MG63 (cell line): ENCODE data around the gene GNAQ. TPM values are rescaled to one million over a fixed set of nuclear protein-coding genes. Genes with fewer than 3 reads are reported as not detected.
A peak's percentile ranks its signal among the peaks of the same experiment; 100 is the strongest.

Experiments
- DNase-seq: peaks from one replicate; pipeline ENCODE4 v3.0.0-alpha.2; 2020
- H3K27me3 ChIP-seq: fragments of 250-450 bp; sonication (Bioruptor Pico); 2 replicates; pipeline ENCODE4 v1.5.1; 2020; ENCODE audit warnings: mild to moderate bottlenecking, moderate library complexity
- H3K36me3 ChIP-seq: fragments of 250-450 bp; sonication (Bioruptor Pico); 2 replicates; pipeline ENCODE4 v1.5.1; 2020; ENCODE audit warnings: mild to moderate bottlenecking, moderate library complexity
- H3K4me3 ChIP-seq: fragments of 250-450 bp; sonication (Bioruptor Pico); 2 replicates; pipeline ENCODE4 v1.5.1; 2020; ENCODE audit warnings: mild to moderate bottlenecking, moderate library complexity
- H3K9me3 ChIP-seq: fragments of 250-450 bp; sonication (Bioruptor Pico); 2 replicates; pipeline ENCODE4 v1.5.1; 2020; ENCODE audit warnings: mild to moderate bottlenecking, moderate library complexity
- total RNA-seq: library from RNA; depleted of rRNA; stranded (reverse); fragments of >200 nt; shearing (Covaris generic); gene quantifications from 2 replicates; pipeline ENCODE4 v1.2.3, GENCODE V29; 2014; ENCODE audit warnings: low replicate concordance

The GNAQ gene
- total RNA-seq, 1 experiment from 2014 or later: 20.2 TPM

DNA sequence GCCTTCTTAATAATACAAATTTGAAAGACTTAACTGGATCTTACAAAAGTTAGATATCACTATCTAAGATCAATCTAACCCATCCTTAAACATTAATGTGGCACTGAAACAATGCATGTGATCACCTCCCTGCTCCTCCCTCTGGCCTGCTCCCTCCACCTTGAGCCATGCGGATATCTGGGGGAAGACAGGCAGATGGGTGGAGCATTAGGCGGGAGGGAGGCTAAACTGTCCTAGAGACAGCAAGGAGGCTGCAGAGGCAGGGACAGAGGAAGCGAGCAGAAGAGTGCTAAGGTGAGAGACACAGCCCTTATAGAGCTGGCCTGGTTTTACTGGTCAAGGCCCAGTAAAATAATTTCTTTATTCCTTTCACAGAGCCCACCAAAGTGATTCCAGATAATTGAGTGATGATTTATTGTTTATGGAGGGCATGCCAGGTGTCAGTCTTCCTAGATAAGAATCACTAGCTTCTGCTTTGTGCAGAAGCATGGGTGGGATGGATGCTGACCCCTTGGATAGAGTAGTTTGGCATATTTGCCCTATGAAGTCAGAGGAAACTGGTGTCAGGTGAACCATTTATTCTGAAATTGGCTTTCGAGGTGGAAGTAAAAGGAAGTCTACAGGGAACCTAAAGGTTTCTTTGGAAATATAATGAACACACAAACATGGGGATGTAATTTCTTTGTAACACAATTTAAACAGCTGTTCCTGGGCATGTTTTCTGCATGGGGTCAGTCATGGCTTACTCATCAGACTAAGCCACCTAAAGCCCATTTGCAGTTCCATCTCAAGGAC is 188.3 kb downstream of the GNAQ start:
- Histone ChIP-seq H3K27me3 (no peaks in the 10 kb centered on the region), H3K9me3 (no peaks in the 10 kb centered on the region), H3K36me3 (no peaks in the 10 kb centered on the region), H3K4me3 (no peak overlapping the region)
- DNase-seq: no peak

DNA sequence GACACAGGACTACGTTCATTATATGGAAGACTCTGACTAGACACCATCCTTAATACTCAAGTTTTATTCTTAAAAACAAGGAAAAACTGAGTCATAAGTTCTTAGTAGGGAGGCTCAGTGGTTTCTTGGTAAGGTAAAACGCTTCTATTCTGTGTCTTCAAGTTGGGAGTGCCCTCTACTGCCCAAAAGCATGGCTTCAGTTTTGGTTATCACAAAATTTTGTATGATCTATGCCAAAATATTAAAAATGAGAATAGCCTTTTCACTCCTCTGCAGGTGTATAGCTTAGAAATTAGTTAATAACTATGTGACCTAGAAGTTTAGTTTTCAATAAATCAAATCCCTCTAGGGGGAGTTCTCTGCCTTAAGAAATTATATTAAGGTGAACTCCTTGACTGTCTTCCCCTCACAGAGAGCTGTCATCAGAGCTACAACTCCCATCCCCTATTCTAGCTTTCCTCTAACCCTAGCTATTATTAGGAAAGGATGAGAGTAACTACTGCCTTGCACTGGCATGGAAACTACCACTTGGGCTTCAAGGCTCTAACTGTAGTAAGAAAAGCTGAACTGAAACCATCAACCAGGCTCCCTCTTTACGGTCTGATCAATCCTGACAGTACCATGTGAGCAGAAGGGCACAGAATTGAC is 189.7 kb downstream of the GNAQ start:
- no peaks in the 10 kb centered on the region for H3K27me3 ChIP-seq
- no peak for DNase-seq
- H3K36me3 ChIP-seq: no peaks in the 10 kb centered on the region
- H3K9me3 ChIP-seq: no peaks in the 10 kb centered on the region
- no peak overlapping the region for H3K4me3 ChIP-seq

DNA sequence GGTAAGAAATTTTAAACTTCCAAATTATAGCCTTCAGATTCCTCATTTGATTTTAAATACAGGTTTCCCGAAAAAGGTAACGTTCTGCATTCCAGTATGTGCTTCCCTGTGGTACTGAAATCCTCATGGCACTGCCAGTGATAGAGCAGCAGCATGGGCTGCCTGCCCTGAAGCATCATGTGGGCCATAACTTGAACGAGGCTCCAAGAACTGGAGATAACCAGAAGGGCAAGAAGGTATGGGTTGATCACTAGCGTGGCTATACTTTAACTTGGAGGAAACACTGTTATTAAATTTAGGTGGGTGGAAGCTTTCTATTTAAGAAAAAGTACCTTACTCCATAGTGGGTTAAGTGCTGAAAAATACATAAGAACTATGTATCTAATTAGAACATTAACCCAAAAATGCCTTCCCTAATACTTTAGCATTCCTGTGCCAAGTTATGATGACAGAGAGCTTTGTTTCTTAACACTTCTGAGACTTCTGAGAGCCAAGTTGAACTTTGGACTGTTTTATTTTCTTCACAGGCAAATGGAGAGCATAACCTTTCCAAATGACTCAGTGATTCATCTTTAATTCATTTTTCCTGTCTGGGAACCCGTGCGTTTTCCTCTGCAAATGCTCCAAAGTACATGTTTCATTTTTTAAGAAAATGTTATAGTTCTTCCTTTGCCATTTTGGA is 192.0 kb downstream of the GNAQ start:
- H3K27me3 ChIP-seq: no peaks in the 10 kb centered on the region
- DNase-seq: peak; percentile 18
- no peak overlapping the region for H3K4me3 ChIP-seq

DNA sequence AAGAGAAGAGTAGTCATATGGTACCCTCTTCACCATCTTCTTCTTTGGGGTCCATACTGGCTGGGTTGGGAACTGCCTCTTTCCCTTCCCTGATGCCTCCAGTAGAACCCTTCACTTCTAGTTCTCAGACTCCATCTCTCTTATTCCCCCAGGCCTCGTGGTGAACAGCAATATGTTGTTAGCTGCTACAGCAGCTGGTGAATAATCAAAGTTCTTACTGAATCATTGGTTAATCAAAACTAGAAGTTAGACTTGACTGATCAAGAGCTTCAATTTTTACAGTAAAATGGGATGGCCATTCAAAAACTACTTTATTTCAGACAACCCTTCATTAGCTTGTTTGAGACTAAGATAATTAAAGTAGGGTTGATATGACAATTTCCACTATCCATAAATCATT is 192.6 kb downstream of the GNAQ start:
- Histone ChIP-seq H3K36me3 (no peaks in the 10 kb centered on the region), H3K4me3 (no peak overlapping the region), H3K27me3 (no peaks in the 10 kb centered on the region), H3K9me3 (no peaks in the 10 kb centered on the region)
- no peak for DNase-seq

More for the DNA sequence above, 192.0 kb downstream of the GNAQ start:
- H3K9me3 ChIP-seq: no peaks in the 10 kb centered on the region
- no peaks in the 10 kb centered on the region for H3K36me3 ChIP-seq

DNA sequence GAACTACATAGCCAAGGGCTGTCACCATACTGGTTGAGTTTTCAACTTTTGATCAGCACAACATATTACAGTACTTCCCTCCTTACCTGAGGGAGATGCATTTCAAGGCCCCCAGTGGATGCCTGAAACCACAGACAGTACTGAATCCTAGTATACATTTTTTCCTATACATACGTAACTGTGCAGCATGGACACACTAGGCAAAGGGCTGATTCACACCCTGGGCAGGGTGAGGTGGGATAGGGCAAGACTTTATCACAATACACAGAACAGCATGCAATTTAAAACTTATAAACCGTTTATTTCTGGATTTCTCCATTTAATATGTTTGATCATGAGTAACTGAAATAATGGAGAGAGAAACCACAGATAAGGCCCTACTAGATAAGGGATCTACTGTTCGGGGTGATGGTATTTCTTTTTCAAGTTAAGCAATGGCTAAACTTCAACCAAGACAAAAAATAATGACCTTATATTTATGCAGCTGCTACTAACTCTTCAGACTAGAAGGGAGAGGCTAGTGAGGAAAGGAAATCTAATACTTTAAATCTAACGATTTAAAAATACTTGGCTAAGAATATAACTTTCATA is 196.6 kb downstream of the GNAQ start:
- H3K9me3 ChIP-seq: no peaks in the 10 kb centered on the region
- no peak for DNase-seq
- no peaks in the 10 kb centered on the region for H3K27me3 ChIP-seq

DNA sequence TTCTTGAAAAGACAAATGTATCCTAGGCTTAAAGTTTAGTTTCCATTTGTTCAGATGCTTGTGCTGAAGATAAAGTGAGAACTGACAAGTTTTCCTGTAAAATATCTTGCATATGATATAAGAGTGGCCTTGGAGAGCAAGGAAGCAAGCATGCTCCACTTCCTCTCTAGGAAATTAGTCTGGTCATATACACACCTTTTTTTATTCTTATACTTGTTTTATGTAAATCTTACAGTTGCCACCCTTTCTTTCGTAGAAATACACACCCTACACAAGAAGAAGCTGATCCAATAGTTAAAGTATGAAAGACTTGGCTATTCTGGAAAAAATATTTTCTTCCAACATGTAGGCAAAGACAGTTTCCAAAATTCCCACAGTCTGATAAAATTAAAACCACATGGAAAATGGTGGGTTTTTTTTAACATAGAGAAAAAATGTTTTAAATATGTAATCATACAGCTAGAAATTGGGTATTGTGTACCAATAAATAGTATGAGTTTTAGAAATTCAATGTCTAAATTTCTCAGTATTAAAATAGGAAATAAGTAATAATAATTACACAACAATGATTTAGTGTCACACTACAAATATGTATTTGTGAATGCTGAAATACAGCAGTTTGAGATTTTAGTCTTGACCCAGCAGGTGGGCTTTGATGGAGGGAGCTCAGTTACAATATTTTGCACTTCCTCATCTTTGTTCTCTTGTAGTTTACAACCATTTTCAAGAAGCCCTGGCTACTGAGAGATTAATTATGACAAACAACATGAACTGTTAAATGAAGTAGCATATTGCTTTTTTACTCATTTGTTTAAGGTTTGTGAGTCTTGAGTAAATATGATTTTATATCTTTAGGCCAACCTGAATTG is 197.8 kb downstream of the GNAQ start:
- Histone ChIP-seq H3K27me3 (no peaks in the 10 kb centered on the region), H3K9me3 (no peaks in the 10 kb centered on the region), H3K36me3 (no peaks in the 10 kb centered on the region), H3K4me3 (no peak overlapping the region)
- DNase-seq: no peak

More for the DNA sequence above, 196.6 kb downstream of the GNAQ start:
- no peaks in the 10 kb centered on the region for H3K36me3 ChIP-seq
- no peak overlapping the region for H3K4me3 ChIP-seq

DNA sequence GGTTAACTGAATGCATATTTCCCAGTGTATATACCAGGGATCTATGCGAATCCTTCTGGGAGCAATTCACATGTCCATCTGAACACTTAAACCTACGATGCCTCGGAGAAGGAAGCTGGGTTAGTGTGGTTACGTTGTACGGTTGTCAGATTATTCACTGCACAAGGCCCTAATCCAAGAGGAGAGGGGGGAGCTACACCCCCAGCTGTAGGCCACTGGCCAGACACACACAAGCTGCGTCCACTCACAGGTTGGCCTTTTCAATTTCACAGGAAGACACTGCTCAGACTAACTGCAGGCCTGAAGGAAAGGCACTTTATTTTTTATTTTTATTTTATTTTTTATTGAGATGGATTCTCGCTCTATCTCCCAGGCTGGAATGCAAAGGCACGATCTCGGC is 199.0 kb downstream of the GNAQ start:
- Histone ChIP-seq H3K27me3 (no peaks in the 10 kb centered on the region), H3K9me3 (no peaks in the 10 kb centered on the region), H3K4me3 (no peak overlapping the region), H3K36me3 (no peaks in the 10 kb centered on the region)
- no peak for DNase-seq

DNA sequence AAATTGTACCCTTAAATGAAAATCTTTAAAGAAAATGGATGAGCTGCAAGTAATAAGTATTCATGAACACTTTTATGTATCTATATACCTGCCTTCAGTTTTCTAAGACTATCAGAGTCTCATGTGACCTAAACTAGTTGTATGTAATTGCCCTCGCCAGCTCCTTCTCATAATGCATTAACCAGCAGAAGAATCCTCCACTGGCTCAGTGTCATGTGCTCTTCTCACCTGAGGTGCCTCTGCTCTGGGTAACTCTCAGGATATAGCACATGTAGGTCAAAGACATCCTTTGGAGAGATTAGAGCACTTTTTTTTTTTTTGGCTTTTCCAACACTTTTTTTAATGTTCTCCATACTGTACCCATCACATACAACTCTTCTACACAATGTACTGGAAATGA is 199.8 kb downstream of the GNAQ start:
- H3K4me3 ChIP-seq: no peak overlapping the region
- H3K9me3 ChIP-seq: no peaks in the 10 kb centered on the region
- no peaks in the 10 kb centered on the region for H3K27me3 ChIP-seq
- no peak for DNase-seq
- no peaks in the 10 kb centered on the region for H3K36me3 ChIP-seq

DNA sequence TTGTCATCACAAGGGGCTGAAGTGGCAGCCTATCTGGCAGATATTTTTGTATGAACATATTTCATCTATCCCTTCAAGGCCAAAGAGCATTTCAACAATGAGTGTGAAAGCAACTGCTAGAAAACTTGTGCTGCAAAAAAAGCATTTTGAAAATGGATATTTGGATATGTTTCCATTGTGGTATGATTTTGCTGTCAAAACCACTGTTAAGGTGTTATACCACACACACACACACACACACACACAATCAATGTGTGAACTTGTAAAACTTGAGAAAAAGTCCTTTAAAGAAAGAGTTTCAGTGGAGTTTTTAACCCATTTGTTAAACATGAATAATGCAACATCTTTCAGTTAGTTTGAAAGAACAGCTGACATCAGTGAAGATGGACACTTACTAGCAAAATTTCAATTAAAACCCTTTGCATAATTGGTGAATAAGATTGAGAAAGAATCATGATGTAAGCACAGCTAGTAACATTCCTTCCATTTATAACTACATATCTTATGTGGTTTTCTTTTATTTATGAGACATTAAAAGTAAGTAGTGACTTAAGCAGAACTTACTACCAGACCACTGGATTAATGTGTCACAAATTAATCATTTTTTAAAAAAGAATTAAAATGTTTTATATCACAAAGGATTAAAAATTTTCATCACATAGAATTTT is 200.9 kb downstream of the GNAQ start:
- Histone ChIP-seq H3K9me3 (no peaks in the 10 kb centered on the region), H3K36me3 (no peaks in the 10 kb centered on the region), H3K27me3 (no peaks in the 10 kb centered on the region), H3K4me3 (no peak overlapping the region)
- DNase-seq: no peak

DNA sequence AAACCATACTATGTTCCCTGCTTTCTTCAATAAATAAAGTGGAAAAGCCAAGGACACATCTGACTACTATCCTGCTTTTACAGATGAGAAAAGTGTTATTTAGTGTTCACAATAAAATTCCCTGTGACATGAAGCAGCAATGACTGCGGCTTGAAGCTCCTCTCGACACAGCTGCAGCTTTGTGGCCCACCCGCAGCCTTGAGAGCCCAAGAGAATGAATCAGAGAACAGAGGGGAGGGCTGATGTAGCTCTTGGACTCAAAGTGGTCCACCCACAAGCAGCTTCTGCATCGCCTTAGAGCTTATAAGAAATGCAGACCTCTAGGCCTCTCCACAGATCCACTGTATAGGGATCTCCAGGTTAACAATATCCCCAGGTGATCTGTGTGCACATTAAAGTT is 202.2 kb downstream of the GNAQ start:
- DNase-seq: no peak
- no peak overlapping the region for H3K4me3 ChIP-seq
- no peaks in the 10 kb centered on the region for H3K9me3 ChIP-seq
- H3K36me3 ChIP-seq: no peaks in the 10 kb centered on the region
- no peaks in the 10 kb centered on the region for H3K27me3 ChIP-seq

DNA sequence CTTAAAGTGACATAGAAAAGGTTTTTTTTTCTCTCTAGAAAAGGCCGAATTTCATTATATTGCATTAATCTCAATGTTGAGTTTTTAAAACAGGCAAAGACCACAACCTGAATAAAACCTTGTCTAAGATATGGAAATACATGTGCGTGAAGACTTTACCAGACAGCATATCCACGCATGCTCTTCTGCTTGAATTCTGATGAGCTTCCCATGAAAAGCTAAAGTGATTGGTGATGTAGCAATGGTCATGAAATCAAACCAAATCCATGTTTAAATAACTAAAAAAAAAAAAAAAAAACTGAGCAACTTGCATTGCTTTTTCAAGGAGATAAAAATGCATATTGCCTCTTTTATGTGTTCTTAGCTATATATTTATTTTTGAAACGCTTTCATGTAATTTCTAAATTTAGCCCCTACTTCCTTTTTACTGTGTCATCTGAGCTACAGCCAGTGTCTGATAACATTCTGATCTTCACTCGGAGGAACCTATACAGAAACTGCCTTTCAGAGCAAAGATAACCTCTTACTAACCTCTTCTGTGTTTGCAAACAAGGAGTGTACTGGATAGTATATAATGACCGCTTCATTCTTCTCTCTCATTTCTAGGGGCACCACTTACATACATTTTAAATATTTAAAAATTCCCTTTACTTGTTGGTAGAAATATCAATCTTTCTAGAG is 204.4 kb downstream of the GNAQ start:
- Histone ChIP-seq H3K36me3 (no peaks in the 10 kb centered on the region), H3K9me3 (no peaks in the 10 kb centered on the region), H3K4me3 (no peak overlapping the region), H3K27me3 (no peaks in the 10 kb centered on the region)
- DNase-seq: no peak

DNA sequence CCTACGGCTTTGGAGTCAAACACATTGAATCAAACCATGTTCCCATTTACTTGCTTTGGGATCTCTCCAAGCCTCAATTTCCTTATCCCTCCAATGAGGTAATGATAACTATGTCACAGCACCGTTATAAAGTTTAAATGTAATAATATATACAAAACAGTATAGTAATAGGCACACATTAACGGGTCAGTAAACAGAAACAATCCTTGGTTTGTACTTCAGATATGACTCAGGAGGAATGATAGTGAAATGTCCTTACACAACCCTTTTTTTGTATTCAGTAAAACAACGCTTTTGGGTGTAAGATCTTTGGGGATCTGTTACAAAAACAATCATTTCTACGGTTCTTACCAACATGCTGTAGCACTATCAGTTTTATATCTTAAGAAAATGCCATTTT is 205.0 kb downstream of the GNAQ start:
- Histone ChIP-seq H3K27me3 (no peaks in the 10 kb centered on the region), H3K4me3 (no peak overlapping the region), H3K9me3 (no peaks in the 10 kb centered on the region), H3K36me3 (no peaks in the 10 kb centered on the region)
- DNase-seq: no peak

DNA sequence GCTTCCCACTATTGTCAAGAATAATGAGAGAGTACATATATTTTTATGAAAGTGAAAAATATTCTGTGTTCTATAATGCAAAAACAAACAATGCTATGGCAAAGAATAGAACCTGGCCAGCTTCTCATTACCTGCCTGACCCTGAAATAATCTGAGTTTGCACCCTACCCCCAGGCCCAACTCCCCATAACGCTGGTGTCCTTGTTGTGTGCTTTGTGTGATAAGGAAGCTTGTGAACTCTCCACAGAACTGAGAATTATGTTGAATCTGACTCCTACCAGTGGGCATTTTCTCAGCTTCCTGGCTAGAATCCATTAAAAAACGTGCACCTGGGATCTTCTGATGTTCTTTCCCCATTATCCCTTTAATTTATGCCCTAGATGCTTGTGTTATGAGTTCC is 205.5 kb downstream of the GNAQ start:
- H3K36me3 ChIP-seq: no peaks in the 10 kb centered on the region
- no peak for DNase-seq
- no peak overlapping the region for H3K4me3 ChIP-seq
- H3K27me3 ChIP-seq: no peaks in the 10 kb centered on the region
- no peaks in the 10 kb centered on the region for H3K9me3 ChIP-seq

DNA sequence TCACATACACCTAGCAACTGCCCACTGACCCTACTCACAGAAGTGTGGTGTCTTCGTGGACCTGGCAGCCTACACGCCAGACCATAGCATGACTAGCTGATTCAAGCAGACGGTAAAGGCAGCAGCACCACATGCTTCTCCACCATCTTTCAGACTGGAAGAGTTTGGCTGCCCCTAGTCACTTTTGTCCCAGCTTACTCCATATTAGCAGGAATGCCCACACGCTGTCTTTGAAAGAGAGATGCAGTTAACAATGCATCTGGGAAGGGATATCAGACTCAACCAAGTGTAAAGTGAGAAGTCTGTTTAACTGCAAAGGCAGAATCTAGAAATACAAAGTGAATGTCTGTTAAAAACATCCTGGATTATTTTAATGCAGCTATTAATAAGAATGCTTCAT is 206.2 kb downstream of the GNAQ start:
- Histone ChIP-seq H3K36me3 (no peaks in the 10 kb centered on the region), H3K9me3 (no peaks in the 10 kb centered on the region), H3K4me3 (no peak overlapping the region), H3K27me3 (no peaks in the 10 kb centered on the region)
- no peak for DNase-seq

DNA sequence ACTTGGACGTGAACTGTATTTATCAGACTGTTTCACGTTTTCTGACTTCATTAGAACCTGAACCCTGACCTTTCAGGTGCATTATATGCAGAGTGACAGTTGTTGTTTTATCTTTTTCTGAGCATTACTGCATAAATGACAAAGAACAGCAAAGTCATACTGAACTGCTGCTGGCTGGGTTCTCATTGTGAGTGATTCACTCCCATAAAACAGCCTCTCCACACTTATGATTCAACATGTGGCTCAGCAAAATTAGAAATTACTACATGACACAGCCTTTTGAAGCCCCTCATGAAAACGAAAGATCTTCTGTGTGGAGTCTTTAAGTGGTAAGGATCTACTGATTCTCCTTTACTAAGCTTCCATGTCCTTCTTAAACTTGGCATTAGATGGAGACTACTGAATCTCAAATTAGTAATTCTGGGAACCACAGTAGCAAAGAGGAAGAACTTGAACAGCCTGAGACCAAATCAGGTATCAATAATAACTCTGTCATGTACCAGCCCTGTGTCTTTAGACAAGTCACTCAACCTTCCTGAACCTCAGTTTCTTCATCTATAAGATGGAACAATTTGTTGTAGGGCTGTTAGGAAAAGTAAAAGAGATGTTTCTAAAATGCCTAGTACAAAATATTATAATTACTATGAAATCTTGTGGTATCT is 211.2 kb downstream of the GNAQ start:
- no peaks in the 10 kb centered on the region for H3K27me3 ChIP-seq
- H3K4me3 ChIP-seq: no peak overlapping the region
- DNase-seq: peak; percentile 40
- H3K36me3 ChIP-seq: no peaks in the 10 kb centered on the region
- H3K9me3 ChIP-seq: no peaks in the 10 kb centered on the region
